BE2C (cell line): ENCODE results near the gene DSTN.

Source experiments
- DNase-seq: peaks from one replicate; pipeline ENCODE4 v3.0.0-alpha.2; 2020
- H3K27me3 ChIP-seq: fragments of 250-450 bp; sonication (Bioruptor Pico); 2 replicates; pipeline ENCODE4 v1.5.1; 2020; ENCODE audit warnings: mild to moderate bottlenecking
- H3K36me3 ChIP-seq: fragments of 250-450 bp; sonication (Bioruptor Pico); 2 replicates; pipeline ENCODE4 v1.5.1; 2020; ENCODE audit warnings: mild to moderate bottlenecking
- H3K4me1 ChIP-seq: fragments of 250-450 bp; sonication (Bioruptor Pico); 2 replicates; pipeline ENCODE4 v1.5.1; 2020
- H3K4me3 ChIP-seq: 2 replicates; pipeline ENCODE4 v1.5.1; 2011; ENCODE audit warnings: low read depth, low read length
- H3K9me3 ChIP-seq: fragments of 250-450 bp; sonication (Bioruptor Pico); 2 replicates; pipeline ENCODE4 v1.5.1; 2020
- TF ChIP-seq, protein P1 (sequence below): IDR thresholded peaks from 2 replicates; pipeline ENCODE4 v1.5.1; 2012; ENCODE audit warnings: mild to moderate bottlenecking, low read depth, low read length

The DSTN gene

DNA sequence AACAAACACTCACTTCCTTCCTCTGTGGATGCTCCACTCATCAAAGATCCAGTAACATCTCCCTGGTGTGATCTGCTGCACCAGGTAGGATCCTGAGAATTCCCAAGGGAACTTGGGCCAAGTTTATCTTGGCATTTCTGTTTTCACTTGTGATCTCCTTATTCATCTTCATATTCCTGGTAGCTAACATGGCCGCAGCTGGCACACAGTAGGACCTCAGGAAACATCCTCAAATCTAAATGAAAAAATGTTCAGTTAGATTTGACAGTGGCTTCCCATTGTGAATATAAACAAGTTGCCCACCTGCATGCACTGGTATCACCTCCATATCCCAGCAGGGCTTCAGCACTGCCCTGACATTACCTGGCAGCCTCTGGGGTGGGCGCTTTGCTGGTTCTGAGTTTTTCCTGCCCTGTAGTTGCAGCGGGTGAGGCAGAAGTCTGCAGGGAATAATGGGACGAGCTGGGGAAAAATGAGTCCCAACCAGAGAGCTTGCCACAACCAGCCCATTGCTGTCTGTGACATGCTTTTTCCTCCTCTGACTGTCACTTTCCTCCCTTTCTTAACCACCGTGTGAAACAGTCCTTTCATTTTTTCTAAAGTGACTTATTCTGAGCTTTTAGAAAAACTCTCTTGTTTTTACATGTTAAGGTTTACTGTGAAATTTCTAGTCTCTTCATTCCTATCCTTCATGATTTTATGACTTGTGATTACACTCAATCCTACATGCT, 9.4 kb upstream of the DSTN start:
- no peaks in the 10 kb centered on the region for H3K9me3 ChIP-seq
- DNase-seq, result no peak
- H3K27me3 ChIP-seq, result no peaks in the 10 kb centered on the region
- no peak overlapping the region for H3K4me3 ChIP-seq
- TF ChIP-seq, protein P1, sequence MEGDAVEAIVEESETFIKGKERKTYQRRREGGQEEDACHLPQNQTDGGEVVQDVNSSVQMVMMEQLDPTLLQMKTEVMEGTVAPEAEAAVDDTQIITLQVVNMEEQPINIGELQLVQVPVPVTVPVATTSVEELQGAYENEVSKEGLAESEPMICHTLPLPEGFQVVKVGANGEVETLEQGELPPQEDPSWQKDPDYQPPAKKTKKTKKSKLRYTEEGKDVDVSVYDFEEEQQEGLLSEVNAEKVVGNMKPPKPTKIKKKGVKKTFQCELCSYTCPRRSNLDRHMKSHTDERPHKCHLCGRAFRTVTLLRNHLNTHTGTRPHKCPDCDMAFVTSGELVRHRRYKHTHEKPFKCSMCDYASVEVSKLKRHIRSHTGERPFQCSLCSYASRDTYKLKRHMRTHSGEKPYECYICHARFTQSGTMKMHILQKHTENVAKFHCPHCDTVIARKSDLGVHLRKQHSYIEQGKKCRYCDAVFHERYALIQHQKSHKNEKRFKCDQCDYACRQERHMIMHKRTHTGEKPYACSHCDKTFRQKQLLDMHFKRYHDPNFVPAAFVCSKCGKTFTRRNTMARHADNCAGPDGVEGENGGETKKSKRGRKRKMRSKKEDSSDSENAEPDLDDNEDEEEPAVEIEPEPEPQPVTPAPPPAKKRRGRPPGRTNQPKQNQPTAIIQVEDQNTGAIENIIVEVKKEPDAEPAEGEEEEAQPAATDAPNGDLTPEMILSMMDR, result no peak
- no peaks in the 10 kb centered on the region; the same call in 1 of the 2 replicates for H3K4me1 ChIP-seq
- no peaks in the 10 kb centered on the region for H3K36me3 ChIP-seq

DNA sequence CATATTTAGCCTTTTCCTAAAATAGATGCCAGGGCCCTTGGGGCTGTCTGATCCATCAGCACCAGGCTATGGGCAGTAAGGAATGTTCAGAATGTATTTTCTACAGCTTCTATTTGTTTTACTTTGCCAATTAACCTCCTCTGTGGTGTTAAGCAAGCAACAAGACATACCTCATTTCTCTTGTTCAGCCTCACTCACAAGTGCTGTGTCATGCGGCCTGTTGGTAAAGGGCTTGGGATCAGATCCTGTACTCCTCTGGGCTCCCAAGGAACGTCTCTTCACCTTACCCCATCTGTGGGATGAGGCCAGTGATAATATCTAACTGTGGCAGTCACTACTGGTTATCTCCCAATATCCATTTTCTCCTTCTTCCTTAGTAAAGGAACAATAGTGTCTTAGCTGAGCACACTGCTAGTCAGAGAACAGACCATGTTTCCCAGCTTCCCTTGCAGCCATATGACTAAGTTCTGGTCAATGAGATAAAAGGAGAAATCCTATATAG, 7.0 kb upstream of the DSTN start:
- H3K4me3 ChIP-seq, result no peak overlapping the region
- H3K9me3 ChIP-seq, result no peaks in the 10 kb centered on the region
- TF ChIP-seq, protein P1, result no peak
- no peaks in the 10 kb centered on the region for H3K36me3 ChIP-seq
- H3K27me3 ChIP-seq, result no peaks in the 10 kb centered on the region
- DNase-seq, result no peak
- H3K4me1 ChIP-seq, result no peaks in the 10 kb centered on the region

DNA sequence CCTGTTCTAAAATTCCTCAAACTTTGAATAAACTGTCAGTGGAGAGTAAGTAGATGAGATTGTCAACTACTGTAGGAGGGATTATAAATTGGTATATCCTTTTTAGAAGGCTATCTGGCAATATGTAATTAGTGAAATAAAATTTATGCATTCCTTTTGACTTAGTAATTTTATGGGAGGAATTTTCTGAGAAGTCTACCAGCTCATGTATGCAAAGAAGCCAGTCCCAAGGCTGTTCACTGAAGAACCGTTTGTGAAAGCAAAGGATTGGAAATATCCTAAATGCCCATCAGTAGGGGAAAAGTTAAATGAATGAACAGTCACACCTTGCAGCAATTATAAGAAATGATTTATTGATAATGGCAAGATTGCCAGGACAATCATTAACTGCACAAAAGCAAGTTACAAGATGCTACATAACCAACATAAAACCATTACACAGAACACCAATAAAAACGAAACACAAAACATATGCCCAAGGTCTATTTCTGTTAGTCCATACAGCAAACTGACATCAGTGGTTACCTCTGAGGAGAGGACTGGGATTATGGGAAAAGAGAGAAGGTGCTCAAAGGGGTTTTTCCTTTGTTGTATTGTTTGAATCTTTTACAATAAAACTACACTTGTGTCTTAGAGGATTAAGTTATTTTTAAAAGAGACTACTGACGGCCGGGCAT, 4.6 kb upstream of the DSTN start:
- Histone ChIP-seq H3K4me3 (no peak overlapping the region), H3K9me3 (no peaks in the 10 kb centered on the region), H3K27me3 (no peaks in the 10 kb centered on the region), H3K4me1 (no peaks in the 10 kb centered on the region), H3K36me3 (no peaks in the 10 kb centered on the region)
- DNase-seq, result no peak
- TF ChIP-seq, protein P1, result no peak

DNA sequence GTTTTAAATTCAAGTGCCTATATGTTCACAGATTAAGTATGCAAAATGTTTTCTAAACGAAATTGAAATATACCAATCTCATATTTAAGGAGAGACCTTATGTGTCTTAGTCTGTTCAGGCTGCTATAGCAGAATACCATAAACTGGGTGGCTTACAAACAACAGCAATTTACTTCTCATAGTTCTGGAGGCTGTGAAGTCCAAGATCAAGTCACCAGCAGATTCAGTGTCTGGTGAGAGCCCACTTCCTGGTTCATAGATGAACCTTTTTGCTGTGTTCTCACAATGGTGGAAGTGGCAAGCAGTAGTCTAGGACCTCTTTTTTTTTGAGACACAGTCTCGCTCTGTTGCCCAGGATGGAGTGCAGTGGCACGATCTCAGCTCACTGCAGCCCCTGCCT, 3.5 kb upstream of the DSTN start:
- Histone ChIP-seq H3K27me3 (no peaks in the 10 kb centered on the region), H3K9me3 (no peaks in the 10 kb centered on the region), H3K36me3 (no peaks in the 10 kb centered on the region), H3K4me3 (no peak overlapping the region), H3K4me1 (no peaks in the 10 kb centered on the region)
- TF ChIP-seq, protein P1, result no peak
- no peak for DNase-seq

DNA sequence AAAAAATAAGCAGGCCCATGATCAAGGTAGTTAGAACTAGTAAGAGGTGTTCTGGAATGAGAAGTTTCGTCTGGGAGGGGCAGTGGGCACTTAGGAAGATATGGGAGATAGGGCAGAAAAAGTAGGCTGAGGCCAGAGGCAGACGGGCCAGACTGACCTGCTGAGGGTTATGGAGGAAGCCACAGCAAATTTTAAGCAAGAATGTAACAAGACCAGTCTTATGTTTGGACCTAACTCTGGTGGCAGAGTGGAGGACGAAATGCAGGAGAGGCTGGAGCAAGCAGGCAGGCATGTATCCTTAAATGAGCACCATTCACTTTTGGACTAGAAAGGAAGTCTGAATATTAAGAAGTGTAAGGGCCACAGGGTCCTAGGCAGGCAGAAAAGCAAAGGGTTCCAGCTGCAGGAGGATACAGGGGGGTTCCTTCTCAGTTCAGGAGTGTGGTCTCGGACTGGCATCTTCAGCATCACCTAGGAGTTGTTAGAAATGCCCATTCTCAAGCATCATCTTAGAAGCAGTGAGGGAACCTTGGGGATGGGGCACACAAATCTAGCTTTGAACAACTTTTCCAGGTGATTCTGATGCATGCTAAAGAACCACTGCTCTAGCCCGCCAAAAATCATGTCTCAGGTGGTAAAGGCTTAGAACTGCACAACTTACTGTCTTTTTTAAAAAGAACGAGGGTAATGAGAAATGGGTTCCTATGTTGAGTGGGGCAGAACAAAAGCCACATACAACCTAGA, 1.7 kb upstream of the DSTN start:
- Histone ChIP-seq H3K4me1 (peaks cover 4% of the 10 kb centered on the region; the same call in 1 of the 2 replicates), H3K36me3 (no peaks in the 10 kb centered on the region), H3K27me3 (no peaks in the 10 kb centered on the region), H3K4me3 (peak overlapping the region; percentile 64), H3K9me3 (no peaks in the 10 kb centered on the region)
- TF ChIP-seq, protein P1, result no peak
- no peak for DNase-seq
